OCI-LY1 (cell line): ENCODE data around the gene NEB.

Experiments
- H2AFZ ChIP-seq: fragments of 200-600 bp; sonication (generic), shearing (Covaris generic); 2 replicates; pipeline ENCODE4 v1.6.0; 2014; ENCODE audit warnings: antibody characterized with exemption, mild to moderate bottlenecking, low read length
- H3F3A ChIP-seq: fragments of 200-600 bp; sonication (generic), shearing (Covaris generic); 2 replicates; pipeline ENCODE4 v1.6.0; 2014; ENCODE audit warnings: mild to moderate bottlenecking, antibody characterized with exemption, low read length, moderate library complexity; ENCODE audit not compliant: insufficient read depth
- H3K27ac ChIP-seq: fragments of 200-600 bp; sonication (generic); 2 replicates; pipeline ENCODE4 v1.5.1; 2014; ENCODE audit warnings: low read length, mixed run types, mild to moderate bottlenecking, low read depth; ENCODE audit not compliant: poor library complexity, severe bottlenecking
- H3K27me3 ChIP-seq: fragments of 200-600 bp; sonication (generic); 2 replicates; pipeline ENCODE4 v1.6.0; 2014; ENCODE audit warnings: antibody characterized with exemption, mild to moderate bottlenecking, low read length, moderate library complexity; ENCODE audit not compliant: insufficient read depth
- H3K36me3 ChIP-seq: fragments of 200-600 bp; sonication (generic); 2 replicates; pipeline ENCODE4 v1.6.1; 2014; ENCODE audit warnings: mild to moderate bottlenecking, antibody characterized with exemption, low read length, moderate library complexity, mixed read lengths; ENCODE audit not compliant: insufficient read depth
- H3K4me1 ChIP-seq: fragments of 200-600 bp; sonication (generic); 2 replicates; pipeline ENCODE4 v1.5.1; 2014; ENCODE audit warnings: mild to moderate bottlenecking, low read length, moderate library complexity; ENCODE audit not compliant: insufficient read depth, severe bottlenecking
- H3K4me2 ChIP-seq: fragments of 200-600 bp; sonication (generic), shearing (Covaris generic); 2 replicates; pipeline ENCODE4 v1.6.1; 2014; ENCODE audit warnings: low read length
- H3K4me3 ChIP-seq: fragments of 200-600 bp; sonication (generic); 2 replicates; pipeline ENCODE4 v1.5.1; 2014; ENCODE audit warnings: low read length, low read depth, mild to moderate bottlenecking, mixed read lengths; ENCODE audit not compliant: poor library complexity, severe bottlenecking
- H3K79me2 ChIP-seq: fragments of 200-600 bp; shearing (Covaris generic); 2 replicates; pipeline ENCODE4 v1.6.1; 2016; ENCODE audit warnings: mixed run types, low read length, mixed read lengths; ENCODE audit not compliant: insufficient read depth
- H3K9ac ChIP-seq: fragments of 200-600 bp; sonication (generic), shearing (Covaris generic); 2 replicates; pipeline ENCODE4 v1.6.1; 2014; ENCODE audit warnings: mild to moderate bottlenecking, low read length, mixed read lengths
- H3K9me2 ChIP-seq: fragments of 200-600 bp; sonication (generic), shearing (Covaris generic); 2 replicates; pipeline ENCODE4 v1.6.1; 2014; ENCODE audit warnings: low read depth, mild to moderate bottlenecking, low read length, mixed read lengths
- H3K9me3 ChIP-seq: fragments of 200-600 bp; shearing (Covaris generic); 2 replicates; pipeline ENCODE4 v1.6.1; 2014; ENCODE audit warnings: low read length, mixed read lengths
- H4K20me1 ChIP-seq: fragments of 200-600 bp; sonication (generic), shearing (Covaris generic); 2 replicates; pipeline ENCODE4 v1.6.0; 2016; ENCODE audit warnings: mild to moderate bottlenecking, low read length; ENCODE audit not compliant: insufficient read depth
- CTCF ChIP-seq: fragments of 200-600 bp; sonication (generic), shearing (Covaris generic); IDR thresholded peaks from 2 replicates; pipeline ENCODE4 v1.5.1; 2017; ENCODE audit warnings: mild to moderate bottlenecking, antibody characterized with exemption, low read length, moderate library complexity, mixed read lengths
- EZH2 ChIP-seq: fragments of 200-600 bp; sonication (generic), shearing (Covaris generic); IDR thresholded peaks from 2 replicates; pipeline ENCODE4 v1.8.0; 2017; ENCODE audit warnings: borderline replicate concordance, mixed run types, mild to moderate bottlenecking, antibody characterized with exemption, low read length, moderate library complexity, mixed read lengths

NEB gene

GRCh38 chr2:151761193-151761592 lies 26.9 kb upstream of the NEB start:
- no peak overlapping the region for H2AFZ ChIP-seq
- no peaks in the 10 kb centered on the region for H3F3A ChIP-seq
- H3K4me2 ChIP-seq = no peak overlapping the region
- no peak overlapping the region for H3K4me3 ChIP-seq
- no peak overlapping the region for H3K27ac ChIP-seq
- no peak overlapping the region for H3K9ac ChIP-seq
- no peaks in the 10 kb centered on the region for H3K27me3 ChIP-seq
- peaks cover 9% of the 10 kb centered on the region for H3K4me1 ChIP-seq
- H4K20me1 ChIP-seq = no peaks in the 10 kb centered on the region
- no peaks in the 10 kb centered on the region for H3K9me2 ChIP-seq
- H3K36me3 ChIP-seq = no peaks in the 10 kb centered on the region
- no peaks in the 10 kb centered on the region for H3K9me3 ChIP-seq
- no peak for TF ChIP-seq EZH2
- TF ChIP-seq CTCF = no peak
- no peaks in the 10 kb centered on the region for H3K79me2 ChIP-seq

GRCh38 chr2:151760139-151760650 lies 25.9 kb upstream of the NEB start:
- Histone ChIP-seq H3K4me2 (no peak overlapping the region), H3K27ac (no peak overlapping the region), H3K4me3 (no peak overlapping the region), H3K36me3 (no peaks in the 10 kb centered on the region), H3K27me3 (no peaks in the 10 kb centered on the region), H3K9me2 (no peaks in the 10 kb centered on the region), H3F3A (no peaks in the 10 kb centered on the region), H3K4me1 (no peaks in the 10 kb centered on the region), H3K9ac (no peak overlapping the region), H4K20me1 (no peaks in the 10 kb centered on the region), H2AFZ (no peak overlapping the region), H3K9me3 (no peaks in the 10 kb centered on the region), H3K79me2 (no peaks in the 10 kb centered on the region)
- no peak for TF ChIP-seq CTCF
- no peak for TF ChIP-seq EZH2

- H4K20me1 ChIP-seq = no peaks in the 10 kb centered on the region
- H3K4me3 ChIP-seq = no peak overlapping the region
- H3F3A ChIP-seq = no peaks in the 10 kb centered on the region
- H3K9me3 ChIP-seq = no peaks in the 10 kb centered on the region
- no peak for TF ChIP-seq EZH2
- no peak for TF ChIP-seq CTCF
- no peak overlapping the region for H2AFZ ChIP-seq
- H3K27me3 ChIP-seq = no peaks in the 10 kb centered on the region
- no peak overlapping the region for H3K27ac ChIP-seq
- H3K4me2 ChIP-seq = no peak overlapping the region
- no peaks in the 10 kb centered on the region for H3K36me3 ChIP-seq
- H3K79me2 ChIP-seq = no peaks in the 10 kb centered on the region
- H3K4me1 ChIP-seq = no peaks in the 10 kb centered on the region
- no peaks in the 10 kb centered on the region for H3K9me2 ChIP-seq
- no peak overlapping the region for H3K9ac ChIP-seq
Measured at GRCh38 chr2:151758744-151759143, 24.5 kb upstream of the NEB start.
